ENCODE results near the gene SLC19A1.
"Not testable (repeated sequence)": the region's sequence is repeated elsewhere in the genome, so short reads cannot be mapped to it uniquely, and the experiment has no call there.

The SLC19A1 gene

DNA sequence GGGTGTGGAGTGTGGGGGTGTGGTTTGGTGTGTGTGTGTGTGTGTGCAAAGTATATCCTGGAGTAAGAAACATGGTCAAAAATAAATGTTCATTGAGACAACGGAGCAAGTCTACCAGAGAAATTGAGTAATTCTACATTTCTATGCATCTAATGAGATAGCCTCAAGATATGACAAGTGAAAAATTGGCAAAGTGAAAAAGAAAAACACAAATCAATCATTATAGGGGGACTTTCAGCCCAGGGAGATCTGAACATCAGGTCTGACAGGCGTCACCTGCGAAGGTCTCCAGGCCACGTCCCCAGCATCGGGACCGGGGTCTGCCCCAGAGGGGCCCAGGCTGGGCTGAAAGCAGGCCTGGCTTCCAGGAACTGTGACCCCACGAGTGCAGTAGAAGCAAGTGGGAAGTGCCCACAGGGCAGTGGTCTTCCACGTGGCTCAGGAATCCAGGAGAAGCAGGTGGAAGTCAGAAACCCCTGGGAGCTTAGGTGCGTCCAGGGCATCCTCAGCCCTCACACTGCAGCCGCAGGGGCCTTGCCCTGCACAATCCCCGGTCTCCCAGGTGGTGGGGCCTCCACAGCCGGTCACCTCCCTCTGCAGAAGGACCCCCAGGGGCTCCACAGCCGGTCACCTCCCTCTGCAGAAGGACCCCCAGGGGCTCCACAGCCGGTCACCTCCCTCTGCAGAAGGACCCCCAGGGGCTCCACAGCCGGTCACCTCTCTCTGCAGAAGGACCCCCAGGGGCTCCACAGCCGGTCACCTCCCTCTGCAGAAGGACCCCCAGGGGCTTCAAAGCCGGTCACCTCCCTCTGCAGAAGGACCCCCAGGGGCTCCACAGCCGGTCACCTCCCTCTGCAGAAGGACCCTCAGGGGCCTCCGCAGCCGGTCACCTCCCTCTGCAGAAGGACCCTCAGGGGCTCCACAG is 40.9 kb downstream of the SLC19A1 start:
- H3K4me3 ChIP-seq (ENCODE audit: low read length); DNase-seq (ENCODE audit: low read depth, low spot score): not testable (repeated sequence)

DNA sequence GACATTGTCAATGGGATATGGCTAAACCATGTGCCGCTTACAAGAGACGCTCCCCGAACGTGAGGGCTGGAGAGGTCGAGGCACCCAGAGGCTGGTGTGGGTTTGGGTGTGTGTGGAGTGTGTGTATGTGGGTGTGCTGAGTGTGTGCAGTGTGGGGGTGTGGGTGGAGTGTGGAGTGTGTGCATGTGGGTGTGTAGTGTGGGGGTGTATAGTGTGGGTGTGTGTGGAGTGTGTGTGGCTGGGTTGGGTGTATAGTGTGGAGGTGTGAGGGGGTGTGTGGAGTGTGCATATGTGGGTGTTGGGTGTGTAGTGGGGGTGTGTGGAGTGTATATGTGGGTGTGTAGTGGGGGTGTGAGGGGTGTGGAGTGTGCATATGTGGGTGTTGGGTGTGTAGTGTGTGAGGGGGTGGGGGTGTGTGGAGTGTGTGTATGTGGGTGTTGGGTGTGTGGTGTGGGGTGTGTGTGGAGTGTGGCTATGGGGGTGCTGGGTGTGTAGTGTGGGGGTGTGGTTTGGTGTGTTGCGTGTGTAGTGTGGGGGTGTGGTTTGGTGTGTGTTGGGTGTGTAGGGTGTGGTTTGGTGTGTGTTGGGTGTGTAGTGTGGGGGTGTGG is 42.2 kb downstream of the SLC19A1 start:
- DNase-seq (ENCODE audit: low read depth, low spot score), result no peak

DNA sequence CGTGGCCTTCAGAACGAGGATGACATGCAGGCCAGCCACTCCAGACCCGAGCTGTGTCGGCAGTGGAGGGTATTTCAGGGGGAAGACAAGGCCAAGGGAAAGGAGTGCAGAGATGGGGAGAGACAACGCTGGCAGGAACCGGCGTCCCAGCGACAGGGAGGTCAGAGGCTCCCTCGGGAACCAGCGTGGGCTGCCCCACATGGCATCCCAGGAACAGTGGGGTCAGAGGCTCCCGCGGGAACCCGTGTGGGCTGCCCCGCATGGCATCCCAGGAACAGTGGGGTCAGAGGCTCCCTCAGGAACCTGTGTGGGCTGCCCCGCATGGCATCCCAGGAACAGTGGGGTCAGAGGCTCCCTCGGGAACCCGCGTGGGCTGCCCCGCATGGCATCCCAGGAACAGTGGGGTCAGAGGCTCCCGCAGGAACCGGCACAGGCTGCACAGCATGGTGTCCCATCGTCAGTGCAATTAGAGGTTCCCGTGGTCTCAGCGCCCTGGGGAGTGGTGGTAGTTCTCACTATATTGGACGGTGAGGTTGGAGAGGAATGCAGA is 43.0 kb downstream of the SLC19A1 start:
- no peak for DNase-seq (ENCODE audit: low read depth, low spot score)
- no peak overlapping the region for H3K4me3 ChIP-seq (ENCODE audit: low read length)

More for the DNA sequence above, 42.2 kb downstream of the SLC19A1 start:
- no peak overlapping the region for H3K4me3 ChIP-seq (ENCODE audit: low read length)

DNA sequence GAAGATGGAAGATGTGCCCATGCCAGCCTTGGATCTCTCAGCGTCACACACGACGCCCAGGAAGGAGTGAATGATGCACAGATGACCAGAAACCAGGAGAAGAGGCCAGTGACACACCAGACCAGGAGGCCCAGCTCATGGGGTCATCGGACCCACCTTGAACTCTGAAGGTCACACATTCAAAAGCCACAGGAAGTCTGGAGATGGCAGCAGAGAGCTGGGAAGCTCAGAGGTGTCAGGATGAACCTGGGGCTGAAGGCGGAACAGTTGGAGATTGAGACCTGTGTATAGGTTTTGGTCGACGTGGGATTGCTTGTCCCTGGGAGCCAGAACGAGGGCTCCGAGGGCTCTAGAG is 43.6 kb downstream of the SLC19A1 start:
- DNase-seq (ENCODE audit: low read depth, low spot score), result no peak
- no peak overlapping the region for H3K4me3 ChIP-seq (ENCODE audit: low read length)

DNA sequence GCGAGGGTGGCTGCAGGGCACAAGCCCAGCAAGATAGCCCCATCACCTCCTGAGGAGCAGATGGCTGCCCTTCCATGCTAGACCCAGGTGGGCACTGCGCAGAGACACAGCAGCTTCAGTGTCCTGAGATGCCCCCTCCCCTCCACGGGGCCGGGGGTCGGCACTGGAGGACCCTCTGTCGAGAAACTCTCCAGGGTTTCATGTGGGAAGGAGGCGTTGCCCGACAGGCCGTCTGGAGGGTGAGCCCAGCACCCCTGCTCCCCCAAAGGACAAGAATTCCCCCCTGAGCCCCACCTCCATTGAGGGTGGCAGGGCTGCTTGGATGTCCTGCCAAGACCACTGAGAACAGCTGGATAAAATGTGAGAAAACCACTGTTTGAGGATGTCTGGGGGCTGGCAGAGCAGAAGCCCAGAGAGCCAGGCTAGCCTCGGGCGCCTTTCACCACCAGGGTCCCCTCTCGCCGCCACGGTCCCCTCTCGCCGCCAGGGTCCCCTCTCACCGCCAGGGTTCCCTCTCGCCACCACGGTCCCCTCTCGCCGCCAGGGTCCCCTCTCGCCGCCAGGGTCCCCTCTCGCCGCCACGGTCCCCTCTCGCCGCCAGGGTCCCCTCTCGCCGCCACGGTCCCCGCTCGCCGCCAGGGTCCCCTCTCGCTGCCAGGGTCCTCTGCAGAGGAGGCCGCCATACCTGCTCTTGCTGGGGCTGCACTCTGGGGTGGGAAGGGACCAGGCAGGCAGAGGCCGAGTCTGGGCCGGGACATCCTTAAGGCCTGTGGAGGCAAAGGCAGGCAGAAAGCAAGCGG is 44.2 kb downstream of the SLC19A1 start:
- no peak overlapping the region for H3K4me3 ChIP-seq (ENCODE audit: low read length)
- no peak for DNase-seq (ENCODE audit: low read depth, low spot score)

GRCh38 chr21:45496968-45497845 is 45.0 kb downstream of the SLC19A1 start:
- DNase-seq (ENCODE audit: low read depth, low spot score), result no peak
- no peak overlapping the region for H3K4me3 ChIP-seq (ENCODE audit: low read length)

- DNase-seq (ENCODE audit: low read depth, low spot score), result no peak
- no peak overlapping the region for H3K4me3 ChIP-seq (ENCODE audit: low read length)
Observed at GRCh38 chr21:45496151-45496967, 45.9 kb downstream of the SLC19A1 start.

- no peak for DNase-seq (ENCODE audit: low read depth, low spot score)
- no peak overlapping the region for H3K4me3 ChIP-seq (ENCODE audit: low read length)
Observed at GRCh38 chr21:45494851-45495680, 47.2 kb downstream of the SLC19A1 start.

- no peak for DNase-seq (ENCODE audit: low read depth, low spot score)
- H3K4me3 ChIP-seq (ENCODE audit: low read length), result no peak overlapping the region
Observed at GRCh38 chr21:45494135-45494850, 47.9 kb downstream of the SLC19A1 start.

- DNase-seq (ENCODE audit: low read depth, low spot score), result no peak
- no peak overlapping the region for H3K4me3 ChIP-seq (ENCODE audit: low read length)
Observed at GRCh38 chr21:45493401-45494001, 48.7 kb downstream of the SLC19A1 start.

GRCh38 chr21:45492765-45493164 is 49.5 kb downstream of the SLC19A1 start:
- no peak overlapping the region for H3K4me3 ChIP-seq (ENCODE audit: low read length)
- no peak for DNase-seq (ENCODE audit: low read depth, low spot score)

- no peak overlapping the region for H3K4me3 ChIP-seq (ENCODE audit: low read length)
- DNase-seq (ENCODE audit: low read depth, low spot score), result no peak
Observed at GRCh38 chr21:45491623-45492022, 50.6 kb downstream of the SLC19A1 start.

DNA sequence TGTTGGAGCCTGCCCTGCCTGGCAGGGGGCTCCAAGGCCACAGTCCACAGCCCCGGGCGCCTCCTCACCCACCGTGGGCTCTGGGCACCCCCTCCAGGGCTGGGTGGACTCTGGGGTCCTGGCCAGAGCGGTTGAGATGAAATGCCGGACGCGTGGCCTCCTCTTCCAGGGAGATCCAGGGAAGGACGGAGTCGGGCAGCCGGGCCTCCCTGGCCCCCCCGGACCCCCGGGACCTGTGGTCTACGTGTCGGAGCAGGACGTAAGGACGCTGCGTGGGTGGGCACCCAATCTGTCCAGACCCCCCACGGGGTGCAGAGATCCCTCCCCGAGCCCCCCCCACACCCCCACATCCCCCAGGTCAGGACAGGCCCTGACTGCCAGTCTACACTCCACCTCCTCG is 51.2 kb downstream of the SLC19A1 start:
- DNase-seq (ENCODE audit: low read depth, low spot score), result no peak

DNA sequence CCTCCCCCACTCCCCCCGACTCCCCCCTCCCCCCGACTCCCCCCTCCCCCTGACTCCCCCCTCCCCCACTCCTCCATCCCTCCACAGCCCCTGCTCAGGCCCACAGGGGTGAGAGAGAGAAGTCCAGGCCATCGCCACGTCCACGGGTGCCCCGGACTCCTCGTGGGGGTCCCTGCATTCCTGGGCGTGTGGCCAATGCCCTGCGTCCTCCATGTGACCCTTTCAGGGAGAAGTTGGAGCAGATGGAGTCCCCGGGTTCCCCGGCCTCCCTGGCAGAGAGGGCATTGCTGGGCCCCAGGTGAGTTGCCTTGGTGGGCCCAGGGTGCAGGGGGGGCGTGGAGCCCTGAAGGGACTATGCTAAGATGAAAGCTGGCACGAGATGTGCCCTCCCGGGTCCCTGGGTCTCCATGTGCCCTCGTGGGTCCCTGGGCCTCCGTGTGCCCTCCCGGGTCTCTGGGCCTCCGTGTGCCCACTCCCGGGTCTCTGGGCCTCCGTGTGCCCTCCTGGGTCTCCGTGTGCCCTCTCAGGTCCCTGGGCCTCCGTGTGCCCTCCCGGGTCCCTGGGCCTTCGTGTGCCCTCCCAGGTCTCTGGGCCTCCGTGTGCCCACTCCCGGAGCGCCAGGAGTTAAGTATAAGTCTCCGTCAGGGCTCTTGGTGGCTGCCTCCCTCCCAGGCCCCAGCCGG is 52.0 kb downstream of the SLC19A1 start:
- H3K4me3 ChIP-seq (ENCODE audit: low read length), result no peak overlapping the region
- no peak for DNase-seq (ENCODE audit: low read depth, low spot score)

More for the DNA sequence above, 51.2 kb downstream of the SLC19A1 start:
- H3K4me3 ChIP-seq (ENCODE audit: low read length), result no peak overlapping the region

GRCh38 chr21:45489722-45489982 is 52.6 kb downstream of the SLC19A1 start:
- DNase-seq (ENCODE audit: low read depth, low spot score), result no peak

More at GRCh38 chr21:45489722-45489982, 52.6 kb downstream of the SLC19A1 start:
- no peak overlapping the region for H3K4me3 ChIP-seq (ENCODE audit: low read length)

Data from Jurkat, Clone E6-1 (cell line).